HepG2 (cell line): ENCODE measurements around the gene SRPRA. TPM values are rescaled to one million over a fixed set of nuclear protein-coding genes. Genes with fewer than 3 reads are reported as not detected.

Source experiments
- AHR ChIP-seq: IDR thresholded peaks from 2 replicates; pipeline ENCODE4 v1.6.1; 2018; ENCODE audit warnings: missing genetic modification reagents, missing compliant biosample characterization
- ATF4 ChIP-seq, 2 experiments: fragments of 450-650 bp in 1 of 2; sonication (generic) in 1 of 2; formaldehyde crosslinking; IDR thresholded peaks; 2 replicates each; pipeline versions ENCODE4 v1.5.0 to v1.8.0; 2020 to 2022; ENCODE audit warnings: mild to moderate bottlenecking in 1 of 2, missing genetic modification reagents in 1 of 2
- ETV6 ChIP-seq: sonication (generic); formaldehyde crosslinking; conservative IDR thresholded peaks from 2 replicates; pipeline ENCODE4 v1.4.0; 2020; ENCODE audit warnings: missing genetic modification reagents
- HMGXB4 ChIP-seq, 2 experiments: sonication (generic) in 1 of 2; formaldehyde crosslinking in 1 of 2; IDR thresholded peaks; 2 replicates each; pipeline versions ENCODE4 v1.4.0 to v1.6.1; 2018 to 2020; ENCODE audit warnings: missing genetic modification reagents in 2 of 2, borderline replicate concordance in 1 of 2, low read depth in 1 of 2, mild to moderate bottlenecking in 1 of 2, missing biosample characterization in 1 of 2
- HOXA7 ChIP-seq: sonication (generic); formaldehyde crosslinking; IDR thresholded peaks from 2 replicates; pipeline ENCODE4 v1.8.1; 2022; ENCODE audit warnings: mild to moderate bottlenecking, missing genetic modification reagents, moderate library complexity
- NFATC3 ChIP-seq: sonication (generic); formaldehyde crosslinking; IDR thresholded peaks from 2 replicates; pipeline ENCODE4 v1.5.1; 2020; ENCODE audit warnings: mild to moderate bottlenecking, missing genetic modification reagents
- SSRP1 ChIP-seq: IDR thresholded peaks from 2 replicates; pipeline ENCODE4 v1.6.1; 2016; ENCODE audit warnings: control low read depth
- ZBTB40 ChIP-seq, 2 experiments: fragments of 450-650 bp in 1 of 2; sonication (generic) in 1 of 2; formaldehyde crosslinking in 1 of 2; IDR thresholded peaks; 2 replicates each; pipeline versions ENCODE4 v1.6.1 to v1.8.0; 2016 to 2022; ENCODE audit warnings: antibody characterized with exemption in 1 of 2, mild to moderate bottlenecking in 1 of 2, missing genetic modification reagents in 1 of 2
- ZNF253 ChIP-seq: sonication (generic); formaldehyde crosslinking; IDR thresholded peaks from 2 replicates; pipeline ENCODE4 v1.8.0; 2022; ENCODE audit warnings: mild to moderate bottlenecking, missing genetic modification reagents, borderline replicate concordance
- ZNF275 ChIP-seq: sonication (generic); formaldehyde crosslinking; IDR thresholded peaks from 2 replicates; pipeline ENCODE4 v1.8.0; 2022; ENCODE audit warnings: missing genetic modification reagents, mild to moderate bottlenecking, inconsistent platforms, borderline replicate concordance
- ZNF317 ChIP-seq: sonication (generic); formaldehyde crosslinking; IDR thresholded peaks from 2 replicates; pipeline ENCODE4 v1.5.0; 2020; ENCODE audit warnings: mild to moderate bottlenecking, missing genetic modification reagents
- ZNF350 ChIP-seq: sonication (generic); formaldehyde crosslinking; IDR thresholded peaks from 2 replicates; pipeline ENCODE4 v1.4.0; 2020; ENCODE audit warnings: mild to moderate bottlenecking, low read depth, missing genetic modification reagents, borderline replicate concordance
- ZNF75D ChIP-seq: sonication (generic); formaldehyde crosslinking; IDR thresholded peaks from 2 replicates; pipeline ENCODE4 v1.8.1; 2023; ENCODE audit warnings: missing genetic modification reagents, mild to moderate bottlenecking, borderline replicate concordance
- polyA plus RNA-seq, 8 experiments: library from polyadenylated mRNA; depleted of rRNA in 3 of 8; stranded (reverse) in 7 of 8; unstranded in 1 of 8; fragments of >200 nt; fragmentation: Illumina TruSeq in 4 of 8; extraction: Trizol in 4 of 8; gene quantifications; 2 replicates each; pipeline versions ENCODE4 v1.2.1 to v1.2.3, GENCODE V29; 2011 to 2016; ENCODE audit warnings: low read depth in 4 of 8, missing spikeins in 1 of 8, mixed read lengths in 1 of 8; ENCODE audit not compliant: insufficient read depth in 1 of 8
- total RNA-seq, 5 experiments: library from RNA; depleted of rRNA; stranded (reverse); fragments of >200 nt; fragmentation: Illumina TruSeq; extraction: Trizol; gene quantifications; 2 replicates each; pipeline ENCODE4 v1.2.3, GENCODE V29; 2016; ENCODE audit warnings: low read depth in 1 of 5

The SRPRA gene
- total and polyA plus RNA-seq, 2 of the 13 experiments (the other 11 are each of a cell fraction or from before 2014, with no cell fraction given) = 27.7 to 64.6 TPM

- TF ChIP-seq ZBTB40 (IDR thresholded peaks at IDR 0.05) (no peak), ZBTB40 (CRISPR knock-in tag; IDR thresholded peaks at IDR 0.05) (peak; percentile 92), SSRP1 (0 out of 2 replicates have a peak, but pooled peaks have one; percentile 55), ATF4 (CRISPR knock-in tag; IDR thresholded peaks at IDR 0.05) (0 out of 4 replicates have a peak, but pooled peaks of 1 of the 2 experiments have one; percentile 64), HMGXB4 (CRISPR knock-in tag; IDR thresholded peaks at IDR 0.05; ENCODE audit: borderline replicate concordance in 1 of 2, low read depth in 1 of 2) (peak; percentile 88 to 95), ZNF253 (peak; percentile 91; the same call in 1 of the 2 replicates), ZNF275 (no peak; the same call in 1 of the 2 replicates), ZNF317 (CRISPR knock-in tag) (no peak; the same call in 1 of the 2 replicates), ETV6 (CRISPR knock-in tag) (peak; percentile 85), ZNF350 (peak; percentile 81; the same call in 1 of the 2 replicates), ZNF75D (CRISPR knock-in tag) (no peak), HOXA7 (CRISPR knock-in tag) (peak; percentile 57; the same call in 1 of the 2 replicates), AHR (CRISPR knock-in tag) (peak; percentile 98; the same call in 1 of the 2 replicates), NFATC3 (0 out of 2 replicates have a peak, but pooled peaks have one; percentile 51)
These were observed 35.1 kb upstream of the SRPRA start, which contains the start of gene DCPS (continued) for GRCh38 chr11:126303623-126304456.
